OCI-LY3 (cell line): ENCODE measurements around the gene FUT4.

ENCODE experiments used
- H2AFZ ChIP-seq: fragments of 200-600, 300-600 bp; shearing (Covaris generic); 2 replicates; pipeline ENCODE4 v1.6.0; 2014; ENCODE audit warnings: antibody characterized with exemption, low read depth, low read length
- H3K27ac ChIP-seq: fragments of 200-600, 300-600 bp; sonication (generic); 2 replicates; pipeline ENCODE4 v1.5.1; 2014; ENCODE audit warnings: mild to moderate bottlenecking, low read length, moderate library complexity, mixed read lengths
- H3K27me3 ChIP-seq: fragments of 200-600, 300-600 bp; sonication (generic); 2 replicates; pipeline ENCODE4 v1.6.1; 2014; ENCODE audit warnings: low read depth, low read length, mixed read lengths
- H3K36me3 ChIP-seq: fragments of 200-600, 300-600 bp; sonication (generic); replicated peaks from 2 replicates; pipeline ENCODE3; 2014; ENCODE audit warnings: low read depth, low read length, mixed read lengths
- H3K4me1 ChIP-seq: fragments of 300-600, 200-600 bp; sonication (generic); 2 replicates; pipeline ENCODE4 v1.6.1; 2014; ENCODE audit warnings: low read length, mixed read lengths
- H3K4me2 ChIP-seq: fragments of 200-600, 300-600 bp; sonication (generic); 2 replicates; pipeline ENCODE4 v1.6.1; 2014; ENCODE audit warnings: low read length, mixed read lengths
- H3K4me3 ChIP-seq: fragments of 300-600, 200-600 bp; sonication (generic); 2 replicates; pipeline ENCODE4 v1.5.1; 2014; ENCODE audit warnings: antibody characterized with exemption, mild to moderate bottlenecking, low read length, moderate library complexity
- H3K79me2 ChIP-seq: fragments of 300-600, 200-600 bp; shearing (Covaris generic); 2 replicates; pipeline ENCODE4 v1.6.1; 2014; ENCODE audit warnings: mild to moderate bottlenecking, low read length, mixed read lengths
- H3K9ac ChIP-seq: fragments of 300-600, 200-600 bp; shearing (Covaris generic); 2 replicates; pipeline ENCODE4 v1.6.0; 2014; ENCODE audit warnings: mild to moderate bottlenecking, low read length, moderate library complexity
- H3K9me3 ChIP-seq: fragments of 200-600, 300-600 bp; shearing (Covaris generic); 2 replicates; pipeline ENCODE4 v1.6.1; 2014; ENCODE audit warnings: low read length, mixed read lengths; ENCODE audit not compliant: insufficient read depth
- H4K20me1 ChIP-seq: fragments of 200-600, 300-600 bp; sonication (generic); 2 replicates; pipeline ENCODE4 v1.6.1; 2016; ENCODE audit warnings: low read length, mixed read lengths; ENCODE audit not compliant: insufficient read depth
- EZH2phosphoT487 ChIP-seq: fragments of 200-600 bp; shearing (Covaris generic); IDR thresholded peaks from 2 replicates; pipeline ENCODE4 v1.6.1; 2018; ENCODE audit warnings: antibody characterized with exemption, mixed run types, low read depth
- TF ChIP-seq, protein P1 (sequence below): fragments of 200-600, 300-600 bp; sonication (generic); IDR thresholded peaks from 2 replicates; pipeline ENCODE4 v1.5.1; 2014; ENCODE audit warnings: antibody characterized with exemption, low read length, low read depth

Gene FUT4

DNA sequence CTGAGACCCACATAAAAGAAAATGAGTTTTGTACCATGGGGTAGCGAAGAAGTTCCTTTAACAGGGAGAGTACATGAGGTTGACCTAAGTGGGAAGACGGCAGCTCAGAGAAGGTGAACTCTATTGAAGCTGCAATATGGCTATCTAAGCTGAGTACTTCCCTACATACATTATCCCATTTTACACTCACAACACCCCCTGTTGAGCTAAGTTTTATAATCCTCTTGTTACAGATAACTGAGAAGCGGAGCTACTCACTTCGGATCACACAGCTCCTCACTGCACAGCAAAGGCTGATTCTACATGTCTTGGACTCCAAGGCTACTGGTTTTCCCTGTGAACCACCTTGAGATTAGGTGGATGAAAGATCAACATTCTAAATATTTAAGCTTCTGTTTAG lies 15.2 kb downstream of the FUT4 start:
- Histone ChIP-seq H3K4me2 (no peak overlapping the region), H3K9ac (no peak overlapping the region)
- no peak for TF ChIP-seq EZH2phosphoT487
- TF ChIP-seq, protein P1, sequence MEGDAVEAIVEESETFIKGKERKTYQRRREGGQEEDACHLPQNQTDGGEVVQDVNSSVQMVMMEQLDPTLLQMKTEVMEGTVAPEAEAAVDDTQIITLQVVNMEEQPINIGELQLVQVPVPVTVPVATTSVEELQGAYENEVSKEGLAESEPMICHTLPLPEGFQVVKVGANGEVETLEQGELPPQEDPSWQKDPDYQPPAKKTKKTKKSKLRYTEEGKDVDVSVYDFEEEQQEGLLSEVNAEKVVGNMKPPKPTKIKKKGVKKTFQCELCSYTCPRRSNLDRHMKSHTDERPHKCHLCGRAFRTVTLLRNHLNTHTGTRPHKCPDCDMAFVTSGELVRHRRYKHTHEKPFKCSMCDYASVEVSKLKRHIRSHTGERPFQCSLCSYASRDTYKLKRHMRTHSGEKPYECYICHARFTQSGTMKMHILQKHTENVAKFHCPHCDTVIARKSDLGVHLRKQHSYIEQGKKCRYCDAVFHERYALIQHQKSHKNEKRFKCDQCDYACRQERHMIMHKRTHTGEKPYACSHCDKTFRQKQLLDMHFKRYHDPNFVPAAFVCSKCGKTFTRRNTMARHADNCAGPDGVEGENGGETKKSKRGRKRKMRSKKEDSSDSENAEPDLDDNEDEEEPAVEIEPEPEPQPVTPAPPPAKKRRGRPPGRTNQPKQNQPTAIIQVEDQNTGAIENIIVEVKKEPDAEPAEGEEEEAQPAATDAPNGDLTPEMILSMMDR = no peak

DNA sequence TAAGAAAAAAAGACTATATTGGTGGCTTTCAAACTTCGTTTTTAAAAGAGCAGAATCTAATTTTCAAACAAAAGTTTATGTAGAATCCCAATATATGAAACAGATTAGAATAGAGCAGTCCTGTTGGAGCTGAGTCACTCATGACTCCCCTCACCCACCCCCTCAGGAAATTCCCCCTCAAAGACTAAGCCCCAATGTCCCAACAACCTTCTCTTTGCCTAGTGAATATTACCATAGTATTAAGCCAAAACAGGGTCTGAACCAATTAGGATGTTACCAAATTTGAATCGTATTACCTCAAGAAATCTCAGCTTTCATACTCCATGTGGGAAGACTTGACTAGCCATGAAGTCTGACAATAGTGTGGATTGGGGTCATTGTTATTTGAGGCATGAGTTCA lies 15.6 kb downstream of the FUT4 start:
- Histone ChIP-seq H4K20me1 (no peaks in the 10 kb centered on the region), H3K9me3 (no peaks in the 10 kb centered on the region), H3K4me3 (no peak overlapping the region), H3K4me1 (peaks cover 6% of the 10 kb centered on the region), H3K36me3 (no peaks in the 10 kb centered on the region), H3K79me2 (no peaks in the 10 kb centered on the region), H3K27ac (no peak overlapping the region), H3K9ac (no peak overlapping the region), H3K4me2 (no peak overlapping the region), H2AFZ (no peak overlapping the region), H3K27me3 (no peaks in the 10 kb centered on the region)
- TF ChIP-seq, protein P1 = no peak
- no peak for TF ChIP-seq EZH2phosphoT487

More for the DNA sequence above, 15.2 kb downstream of the FUT4 start:
- Histone ChIP-seq H3K27ac (no peak overlapping the region), H3K9me3 (no peaks in the 10 kb centered on the region), H4K20me1 (no peaks in the 10 kb centered on the region), H3K27me3 (no peaks in the 10 kb centered on the region), H3K4me1 (peaks cover 6% of the 10 kb centered on the region), H3K4me3 (no peak overlapping the region), H2AFZ (no peak overlapping the region), H3K36me3 (no peaks in the 10 kb centered on the region), H3K79me2 (no peaks in the 10 kb centered on the region)

DNA sequence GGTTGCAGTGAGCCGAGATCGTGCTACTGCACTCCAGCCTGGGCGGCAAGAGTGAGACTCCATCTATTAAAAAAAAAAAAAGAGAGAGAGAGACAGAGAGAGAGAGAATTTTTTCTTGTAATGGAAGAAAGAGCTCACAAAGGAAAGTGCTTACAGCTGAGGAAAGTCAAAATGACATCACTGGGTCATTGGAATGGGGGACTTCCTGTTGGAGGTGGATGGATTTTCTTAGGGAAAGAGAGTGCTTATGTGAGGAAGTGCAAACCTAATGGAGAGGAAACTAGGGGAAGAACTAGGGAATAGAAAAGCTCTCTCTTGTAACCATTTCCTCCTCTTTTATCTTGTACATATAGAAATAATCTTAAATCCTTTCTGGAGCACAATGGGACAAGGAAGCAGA lies 17.1 kb downstream of the FUT4 start:
- Histone ChIP-seq H3K27ac (no peak overlapping the region), H3K4me1 (peaks cover 6% of the 10 kb centered on the region), H3K36me3 (no peaks in the 10 kb centered on the region), H3K9me3 (no peaks in the 10 kb centered on the region), H3K27me3 (no peaks in the 10 kb centered on the region), H3K4me3 (no peak overlapping the region), H2AFZ (no peak overlapping the region), H3K9ac (no peak overlapping the region), H3K79me2 (no peaks in the 10 kb centered on the region), H3K4me2 (no peak overlapping the region), H4K20me1 (no peaks in the 10 kb centered on the region)
- no peak for TF ChIP-seq EZH2phosphoT487
- TF ChIP-seq, protein P1 = no peak

DNA sequence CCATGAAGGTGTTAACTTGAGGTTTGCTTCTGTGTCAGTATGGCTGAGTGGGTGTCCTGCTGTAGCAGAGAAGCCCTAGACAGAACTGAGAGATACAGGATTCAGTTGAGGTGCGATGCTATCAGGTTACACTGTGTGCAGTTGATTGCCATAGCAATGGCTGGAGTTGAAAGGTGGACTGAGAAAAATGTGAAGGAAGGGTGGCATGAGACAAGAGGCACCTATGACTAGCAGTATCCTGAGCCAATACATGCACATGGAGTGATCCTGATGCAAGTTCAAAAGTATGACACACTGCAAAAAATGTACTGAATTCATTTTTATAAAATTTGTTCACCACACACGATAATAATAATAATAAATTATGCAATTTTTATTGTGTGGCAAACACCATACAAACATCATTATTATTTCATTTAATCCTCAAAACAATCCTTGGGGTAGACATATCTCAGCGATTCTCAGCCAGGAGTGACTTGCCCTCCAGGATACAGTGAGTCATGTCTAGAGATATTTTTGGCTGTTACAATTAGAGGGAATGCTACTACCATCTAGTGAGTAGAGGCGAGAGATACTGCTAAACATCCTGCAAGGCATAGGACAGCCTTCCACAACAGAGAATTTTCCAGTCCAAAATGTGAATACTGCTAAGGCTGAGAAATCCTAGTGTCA lies 19.6 kb downstream of the FUT4 start:
- peaks cover 5% of the 10 kb centered on the region for H3K4me1 ChIP-seq
- H3K4me2 ChIP-seq = no peak overlapping the region
- H2AFZ ChIP-seq = no peak overlapping the region
- H3K79me2 ChIP-seq = no peaks in the 10 kb centered on the region
- H3K4me3 ChIP-seq = no peak overlapping the region
- no peaks in the 10 kb centered on the region for H3K36me3 ChIP-seq
- no peaks in the 10 kb centered on the region for H4K20me1 ChIP-seq
- TF ChIP-seq, protein P1 = no peak
- TF ChIP-seq EZH2phosphoT487 = no peak
- H3K27ac ChIP-seq = no peak overlapping the region
- no peaks in the 10 kb centered on the region for H3K27me3 ChIP-seq
- no peaks in the 10 kb centered on the region for H3K9me3 ChIP-seq
- no peak overlapping the region for H3K9ac ChIP-seq
